HCT116 (cell line): ENCODE results near the gene CNTNAP2. TPM values are rescaled to one million over a fixed set of nuclear protein-coding genes. Genes with fewer than 3 reads are reported as not detected.

Source experiments
- ATAC-seq: fragments of 200-7000 bp; cut with Tn5 transposase; 2 replicates; pipeline ENCODE4 v1.9.1; 2020; ENCODE audit warnings: mild to moderate bottlenecking, moderate library complexity
- BruUV-seq: library from RNA; stranded (reverse); fragments of 400-500 nt; replicated peaks from 2 replicates; lab custom pipeline; 2021; lab: Mats Ljungman, UMichigan
- CTCF ChIA-PET: fragments of 300-600 bp; sonication (Branson Sonifier 250); formaldehyde crosslinking; loops from one replicate; lab custom pipeline; 2021; ENCODE audit warnings: antibody characterized with exemption; lab: Charles Lee
- POLR2A ChIA-PET: fragments of 300-600, 350-600 bp; sonication (Branson Sonifier 250); formaldehyde crosslinking; loops from one replicate; lab custom pipeline; 2021; ENCODE audit warnings: antibody characterized with exemption; lab: Charles Lee
- RAD21 ChIA-PET, 2 experiments: fragments of 300-600 bp; sonication (Branson Sonifier 250); formaldehyde crosslinking; loops; one replicate each; lab custom pipeline; 2023; ENCODE audit warnings: low total read pairs in 2 of 2; ENCODE audit not compliant: uncharacterized antibody in 2 of 2, unreplicated experiment in 2 of 2, low non-redundant PET in 1 of 2; lab: Charles Lee
- DNase-seq: peaks from one replicate; pipeline ENCODE4 v3.0.0-alpha.2; 2010; ENCODE audit warnings: low read depth, low spot score
- H2AFZ ChIP-seq: fragments of 200-600 bp; shearing (Covaris generic), sonication (generic); 2 replicates; pipeline ENCODE4 v1.6.1; 2017; ENCODE audit warnings: low read depth, mixed run types, mixed read lengths, antibody characterized with exemption, low read length; ENCODE audit not compliant: poor library complexity, severe bottlenecking
- H3K27ac ChIP-seq: 2 replicates; pipeline ENCODE4 v1.5.1; 2012; ENCODE audit warnings: low read depth, low read length
- H3K27me3 ChIP-seq: fragments of 200-600 bp; sonication (generic); 2 replicates; pipeline ENCODE4 v1.6.1; 2016; ENCODE audit warnings: mixed run types, low read length, mixed read lengths; ENCODE audit not compliant: insufficient read depth
- H3K36me3 ChIP-seq, 2 experiments: fragments of 200-500 bp in 1 of 2; fragments of 200-600 bp in 1 of 2; sonication (Bioruptor generic) in 1 of 2; sonication (generic) in 1 of 2; 2 replicates each; pipeline versions ENCODE4 v1.5.1 to v1.6.1; 2014 to 2016; ENCODE audit warnings: low read length in 2 of 2, inconsistent platforms in 1 of 2, mixed read lengths in 1 of 2, mixed run types in 1 of 2; ENCODE audit not compliant: insufficient read depth in 2 of 2, control insufficient read depth in 1 of 2
- H3K4me1 ChIP-seq, 2 experiments: fragments of 200-600 bp in 1 of 2; sonication (generic) in 1 of 2; 2 replicates each; pipeline versions ENCODE4 v1.5.1 to v1.6.1; 2012 to 2017; ENCODE audit warnings: low read length in 2 of 2, inconsistent platforms in 1 of 2, mild to moderate bottlenecking in 1 of 2, mixed read lengths in 1 of 2, mixed run types in 1 of 2, moderate library complexity in 1 of 2; ENCODE audit not compliant: insufficient read depth in 2 of 2, control insufficient read depth in 1 of 2
- H3K4me2 ChIP-seq: fragments of 200-600 bp; sonication (generic); 2 replicates; pipeline ENCODE4 v1.6.1; 2017; ENCODE audit warnings: mixed run types, low read length, mixed read lengths
- H3K4me3 ChIP-seq, 2 experiments: fragments of 200-600 bp in 1 of 2; sonication (generic) in 1 of 2; replicated peaks in 1 of 2; 2 replicates each; pipeline ENCODE4 v1.5.1; 2011 to 2016; ENCODE audit warnings: low read length in 2 of 2, control low read depth in 1 of 2, low read depth in 1 of 2, mild to moderate bottlenecking in 1 of 2, mixed read lengths in 1 of 2, mixed run types in 1 of 2
- H3K79me2 ChIP-seq: fragments of 200-600 bp; sonication (generic); 2 replicates; pipeline ENCODE4 v1.6.1; 2017; ENCODE audit warnings: mild to moderate bottlenecking, mixed run types, low read length, moderate library complexity, mixed read lengths; ENCODE audit not compliant: insufficient read depth
- H3K9ac ChIP-seq: fragments of 200-600 bp; sonication (generic); 2 replicates; pipeline ENCODE4 v1.6.1; 2016; ENCODE audit warnings: low read length, mixed read lengths
- H3K9me2 ChIP-seq: fragments of 200-600 bp; sonication (generic), shearing (Covaris generic); 2 replicates; pipeline ENCODE4 v1.6.1; 2017; ENCODE audit warnings: mixed run types, mild to moderate bottlenecking, moderate library complexity; ENCODE audit not compliant: insufficient read depth
- H3K9me3 ChIP-seq, 2 experiments: fragments of 200-500 bp in 1 of 2; fragments of 200-600 bp in 1 of 2; sonication (Bioruptor generic) in 1 of 2; sonication (generic) in 1 of 2; 2 replicates each; pipeline ENCODE4 v1.6.1; 2014 to 2017; ENCODE audit warnings: low read length in 2 of 2, mixed read lengths in 2 of 2, inconsistent platforms in 1 of 2, low read depth in 1 of 2, mild to moderate bottlenecking in 1 of 2, mixed run types in 1 of 2, moderate library complexity in 1 of 2; ENCODE audit not compliant: control insufficient read depth in 1 of 2, insufficient read depth in 1 of 2
- H4K20me1 ChIP-seq: fragments of 200-600 bp; sonication (generic), shearing (Covaris generic); 2 replicates; pipeline ENCODE4 v1.6.1; 2017; ENCODE audit warnings: mixed run types, mild to moderate bottlenecking, moderate library complexity; ENCODE audit not compliant: insufficient read depth
- ATF3 ChIP-seq: IDR thresholded peaks from 2 replicates; pipeline ENCODE4 v1.6.1; 2012
- CBX3 ChIP-seq: IDR thresholded peaks from 2 replicates; pipeline ENCODE4 v1.6.1; 2012; ENCODE audit warnings: low read depth
- CEBPB ChIP-seq: IDR thresholded peaks from 2 replicates; pipeline ENCODE4 v1.6.1; 2012; ENCODE audit warnings: low read depth
- EGR1 ChIP-seq: IDR thresholded peaks from 2 replicates; pipeline ENCODE4 v1.6.1; 2012; ENCODE audit warnings: low read depth
- ELF1 ChIP-seq: IDR thresholded peaks from 2 replicates; pipeline ENCODE4 v1.6.1; 2012; ENCODE audit warnings: low read depth, borderline replicate concordance
- EZH2 ChIP-seq: fragments of 200-600 bp; sonication (generic); IDR thresholded peaks from 2 replicates; pipeline ENCODE4 v1.6.1; 2017; ENCODE audit warnings: antibody characterized with exemption, mixed run types
- FOSL1 ChIP-seq: IDR thresholded peaks from 2 replicates; pipeline ENCODE4 v1.6.1; 2012; ENCODE audit warnings: low read depth
- POLR2A ChIP-seq: IDR thresholded peaks from 2 replicates; pipeline ENCODE4 v1.7.0; 2011; ENCODE audit warnings: borderline replicate concordance; ENCODE audit not compliant: insufficient read depth, insufficient read length; ENCODE audit errors: extremely low read depth
- POLR2AphosphoS5 ChIP-seq: IDR thresholded peaks from 2 replicates; pipeline ENCODE4 v1.6.1; 2011; ENCODE audit warnings: mild to moderate bottlenecking, low read depth, low read length, moderate library complexity
- RAD21 ChIP-seq: IDR thresholded peaks from 2 replicates; pipeline ENCODE4 v1.6.1; 2012; ENCODE audit warnings: low read depth, mild to moderate bottlenecking
- SIN3A ChIP-seq: IDR thresholded peaks from 2 replicates; pipeline ENCODE4 v1.6.1; 2012; ENCODE audit warnings: low read depth
- SRF ChIP-seq: IDR thresholded peaks from 2 replicates; pipeline ENCODE4 v1.6.1; 2012; ENCODE audit warnings: low read depth
- TCF7L2 ChIP-seq: IDR thresholded peaks from 2 replicates; pipeline ENCODE4 v1.7.0; 2011; ENCODE audit warnings: borderline replicate concordance, inconsistent platforms; ENCODE audit not compliant: insufficient read depth, insufficient read length; ENCODE audit errors: extremely low read depth
- ZFX ChIP-seq: fragments of 450-650 bp; IDR thresholded peaks from 2 replicates; pipeline ENCODE4 v1.6.1; 2017
- ZNF274 ChIP-seq: fragments of 200-500 bp; sonication (Bioruptor generic); IDR thresholded peaks from 2 replicates; pipeline ENCODE4 v1.6.1; 2014; ENCODE audit warnings: mild to moderate bottlenecking, low read depth, low read length, inconsistent platforms
- intact Hi-C: fragments of 100-400 bp; cut with micrococcal nuclease; formaldehyde crosslinking; loops from 2 replicates; pipeline ENCODE4 v1.10.0; 2022
- total RNA-seq: library from RNA; stranded (reverse); gene quantifications from one replicate; pipeline ENCODE4 v1.2.1, GENCODE V29; 2021; ENCODE audit not compliant: unreplicated experiment
- TF ChIP-seq, protein P1 (sequence below), 3 experiments: fragments of 200-600 bp in 1 of 3; sonication (generic) in 1 of 3; IDR thresholded peaks in 2 of 3; conservative IDR thresholded peaks in 1 of 3; 2 replicates each; pipeline ENCODE4 v1.5.1; 2012 to 2017; ENCODE audit warnings: low read depth in 2 of 3, low read length in 2 of 3, antibody characterized with exemption in 1 of 3, borderline replicate concordance in 1 of 3, control low read depth in 1 of 3, mild to moderate bottlenecking in 1 of 3, mixed read lengths in 1 of 3, mixed run types in 1 of 3, moderate library complexity in 1 of 3; ENCODE audit not compliant: insufficient read depth in 1 of 3
- TF ChIP-seq, protein P2 (sequence below): IDR thresholded peaks from 2 replicates; pipeline ENCODE4 v1.6.1; 2012

The CNTNAP2 gene
- total RNA-seq, 1 experiment from 2014 or later, result 0.37 TPM

GRCh38 chr7:147418966-147419365, 1302.4 kb downstream of the CNTNAP2 start:
- no TSS peak for BruUV-seq
- H3K9ac ChIP-seq, result no peak overlapping the region
- ChIA-PET POLR2A (no interaction called here), RAD21 (no interaction called here), CTCF (no interaction called here)
- H3K4me3 ChIP-seq, result no peak overlapping the region
- H3K27me3 ChIP-seq, result no peaks in the 10 kb centered on the region
- peaks cover 0 to 7% of the 10 kb centered on the region in 2 experiments; a peak in 2 of 4 replicates for H3K9me3 ChIP-seq
- no peak overlapping the region for H3K4me2 ChIP-seq
- no peak overlapping the region for H2AFZ ChIP-seq
- no peak for TF ChIP-seq EGR1
- DNase-seq (no peak), ATAC-seq (no peak)
- H3K9me2 ChIP-seq, result no peaks in the 10 kb centered on the region
- no peaks in the 10 kb centered on the region for H3K4me1 ChIP-seq
- H3K27ac ChIP-seq, result no peak overlapping the region
- H4K20me1 ChIP-seq, result no peaks in the 10 kb centered on the region
- no peaks in the 10 kb centered on the region for H3K79me2 ChIP-seq
- no peaks in the 10 kb centered on the region for H3K36me3 ChIP-seq
- intact Hi-C loops, result no loop called here

- H3K4me1 ChIP-seq, result no peaks in the 10 kb centered on the region
- no peaks in the 10 kb centered on the region for H3K79me2 ChIP-seq
- BruUV-seq, result no TSS peak
- H3K27ac ChIP-seq, result no peak overlapping the region
- H3K9me3 ChIP-seq, result peaks cover 0 to 6% of the 10 kb centered on the region in 2 experiments; a peak in 2 of 4 replicates
- ATAC-seq (no peak), DNase-seq (no peak)
- no peak overlapping the region for H3K9ac ChIP-seq
- ChIA-PET CTCF (no interaction called here), RAD21 (no interaction called here), POLR2A (no interaction called here)
- no peaks in the 10 kb centered on the region for H3K36me3 ChIP-seq
- intact Hi-C loops, result no loop called here
- H3K27me3 ChIP-seq, result no peaks in the 10 kb centered on the region
- no peaks in the 10 kb centered on the region for H4K20me1 ChIP-seq
- no peak overlapping the region for H3K4me3 ChIP-seq
- H2AFZ ChIP-seq, result no peak overlapping the region
- no peak overlapping the region for H3K4me2 ChIP-seq
- H3K9me2 ChIP-seq, result no peaks in the 10 kb centered on the region
- TF ChIP-seq, protein P1, sequence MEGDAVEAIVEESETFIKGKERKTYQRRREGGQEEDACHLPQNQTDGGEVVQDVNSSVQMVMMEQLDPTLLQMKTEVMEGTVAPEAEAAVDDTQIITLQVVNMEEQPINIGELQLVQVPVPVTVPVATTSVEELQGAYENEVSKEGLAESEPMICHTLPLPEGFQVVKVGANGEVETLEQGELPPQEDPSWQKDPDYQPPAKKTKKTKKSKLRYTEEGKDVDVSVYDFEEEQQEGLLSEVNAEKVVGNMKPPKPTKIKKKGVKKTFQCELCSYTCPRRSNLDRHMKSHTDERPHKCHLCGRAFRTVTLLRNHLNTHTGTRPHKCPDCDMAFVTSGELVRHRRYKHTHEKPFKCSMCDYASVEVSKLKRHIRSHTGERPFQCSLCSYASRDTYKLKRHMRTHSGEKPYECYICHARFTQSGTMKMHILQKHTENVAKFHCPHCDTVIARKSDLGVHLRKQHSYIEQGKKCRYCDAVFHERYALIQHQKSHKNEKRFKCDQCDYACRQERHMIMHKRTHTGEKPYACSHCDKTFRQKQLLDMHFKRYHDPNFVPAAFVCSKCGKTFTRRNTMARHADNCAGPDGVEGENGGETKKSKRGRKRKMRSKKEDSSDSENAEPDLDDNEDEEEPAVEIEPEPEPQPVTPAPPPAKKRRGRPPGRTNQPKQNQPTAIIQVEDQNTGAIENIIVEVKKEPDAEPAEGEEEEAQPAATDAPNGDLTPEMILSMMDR (IDR thresholded peaks at IDR 0.05 in 2 of 3, conservative IDR thresholded peaks at IDR 0.05 in 1 of 3; ENCODE audit: borderline replicate concordance in 1 of 3, insufficient read depth in 1 of 3, low read depth in 2 of 3, low read length in 2 of 3), result no peak
- TF ChIP-seq CBX3 (no peak), ZFX (no peak), TCF7L2 (no peak), EGR1 (no peak), RAD21 (no peak), ELF1 (no peak), SIN3A (no peak), EZH2 (no peak), ATF3 (no peak), POLR2A (no peak), POLR2AphosphoS5 (no peak), CEBPB (no peak), FOSL1 (no peak), SRF (no peak), ZNF274 (no peak)
- TF ChIP-seq, protein P2, sequence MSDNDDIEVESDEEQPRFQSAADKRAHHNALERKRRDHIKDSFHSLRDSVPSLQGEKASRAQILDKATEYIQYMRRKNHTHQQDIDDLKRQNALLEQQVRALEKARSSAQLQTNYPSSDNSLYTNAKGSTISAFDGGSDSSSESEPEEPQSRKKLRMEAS, result no peak
Observed at GRCh38 chr7:147423875-147424274, 1307.3 kb downstream of the CNTNAP2 start.
